ENCODE results near the gene MEDAG.

DNA sequence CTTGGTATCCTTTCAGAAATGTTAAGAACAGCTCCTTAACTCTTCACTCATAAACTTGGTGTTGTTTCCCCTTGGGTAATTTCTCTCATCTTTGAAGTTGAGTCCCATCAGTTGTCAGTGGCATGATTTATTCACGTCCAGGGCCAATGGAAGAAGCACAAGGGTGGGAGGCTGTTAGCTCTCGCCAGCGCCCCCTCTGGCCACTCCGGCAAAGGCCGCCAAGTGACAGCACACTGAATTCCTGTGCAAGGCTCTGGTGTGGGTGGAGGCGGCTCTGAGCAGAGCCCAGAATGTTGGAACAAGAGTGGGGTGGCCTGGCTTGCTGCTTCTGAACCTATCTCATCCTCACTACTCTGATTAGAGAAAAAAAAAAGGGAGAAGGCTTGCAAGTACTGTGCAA is 13.1 kb upstream of the MEDAG start:
- TF ChIP-seq POLR2A (IDR thresholded peaks at IDR 0.05; ENCODE audit: low read length), result no peak
- TF ChIP-seq GATA1 (IDR thresholded peaks at IDR 0.05; ENCODE audit: low read depth, low read length), result no peak
